HEK293 (cell line): ENCODE results near the gene TUBD1.
"Not testable (repeated sequence)": the region's sequence is repeated elsewhere in the genome, so short reads cannot be mapped to it uniquely, and the experiment has no call there.

ENCODE experiments used
- CTCF ChIA-PET: fragments of 350-600 bp; formaldehyde crosslinking; extraction: SDS; loops from one replicate; lab custom pipeline; 2021; ENCODE audit warnings: antibody characterized with exemption; lab: Yijun Ruan, JAX
- POLR2A ChIA-PET: fragments of 300-600 bp; formaldehyde crosslinking; extraction: SDS; loops from one replicate; lab custom pipeline; 2020; ENCODE audit warnings: antibody characterized with exemption, inconsistent platforms; lab: Yijun Ruan, JAX
- H3K27ac ChIP-seq: fragments of 200-500 bp; sonication (Bioruptor generic); 2 replicates; pipeline ENCODE4 v1.5.1; 2014; ENCODE audit warnings: low read depth, low read length, control low read depth, inconsistent platforms; ENCODE audit errors: extremely low read depth
- H3K36me3 ChIP-seq, 2 experiments: fragments of 200-500 bp in 1 of 2; sonication (Bioruptor generic) in 1 of 2; 1 replicate in 1 of 2; 2 replicates in 1 of 2; pipeline ENCODE4 v1.5.1; 2014 to 2017; ENCODE audit warnings: inconsistent platforms in 2 of 2, low read length in 2 of 2; ENCODE audit not compliant: control insufficient read depth in 2 of 2, insufficient read depth in 1 of 2
- H3K4me1 ChIP-seq: fragments of 200-500 bp; sonication (Bioruptor generic); 2 replicates; pipeline ENCODE4 v1.5.1; 2014; ENCODE audit warnings: mild to moderate bottlenecking, low read length, inconsistent platforms; ENCODE audit not compliant: control insufficient read depth, insufficient read depth
- H3K4me3 ChIP-seq: 2 replicates; pipeline ENCODE4 v1.5.1; 2011; ENCODE audit warnings: low read depth, mild to moderate bottlenecking, control low read depth, low read length, moderate library complexity
- H3K9me3 ChIP-seq: fragments of 200-500 bp; sonication (Bioruptor generic); 2 replicates; pipeline ENCODE4 v1.5.1; 2014; ENCODE audit warnings: low read depth, low read length, inconsistent platforms; ENCODE audit not compliant: control insufficient read depth, insufficient read depth
- EGR2 ChIP-seq: fragments of 450-650 bp; formaldehyde crosslinking; IDR thresholded peaks from 2 replicates; pipeline ENCODE4 v1.5.1; 2016; ENCODE audit warnings: low read depth, missing biosample characterization, missing genetic modification characterization
- ELK4 ChIP-seq: IDR thresholded peaks from 2 replicates; pipeline ENCODE4 v1.6.1; 2011; ENCODE audit warnings: mild to moderate bottlenecking, low read depth, low read length, borderline replicate concordance
- MYNN ChIP-seq: fragments of 450-650 bp; formaldehyde crosslinking; IDR thresholded peaks from 2 replicates; pipeline ENCODE4 v1.5.1; 2016; ENCODE audit warnings: missing biosample characterization, missing genetic modification characterization, borderline replicate concordance
- REST ChIP-seq: fragments of 450-650 bp; formaldehyde crosslinking; IDR thresholded peaks from 2 replicates; pipeline ENCODE4 v1.5.1; 2016; ENCODE audit warnings: missing biosample characterization, missing genetic modification characterization
- SETDB1 ChIP-seq: IDR thresholded peaks from one replicate; pipeline ENCODE4 v1.6.1; 2017; ENCODE audit warnings: mild to moderate bottlenecking, low read length, moderate library complexity, mixed read lengths; ENCODE audit not compliant: insufficient read length
- YY1 ChIP-seq: fragments of 450-650 bp; formaldehyde crosslinking; IDR thresholded peaks from 2 replicates; pipeline ENCODE4 v1.5.1; 2018; ENCODE audit warnings: missing biosample characterization, missing genetic modification characterization
- ZFHX2 ChIP-seq: fragments of 450-650 bp; formaldehyde crosslinking; conservative IDR thresholded peaks from 2 replicates; pipeline ENCODE4 v1.5.1; 2016; ENCODE audit warnings: missing biosample characterization, missing genetic modification characterization
- ZFP3 ChIP-seq: fragments of 450-650 bp; formaldehyde crosslinking; IDR thresholded peaks from 2 replicates; pipeline ENCODE4 v1.5.1; 2016; ENCODE audit warnings: low read depth, missing biosample characterization, missing genetic modification characterization
- ZFP37 ChIP-seq: fragments of 450-650 bp; formaldehyde crosslinking; IDR thresholded peaks from 2 replicates; pipeline ENCODE4 v1.5.1; 2016; ENCODE audit warnings: missing biosample characterization, missing genetic modification characterization
- ZNF169 ChIP-seq: fragments of 450-650 bp; formaldehyde crosslinking; IDR thresholded peaks from 2 replicates; pipeline ENCODE4 v1.5.1; 2016; ENCODE audit warnings: missing biosample characterization, missing genetic modification characterization
- ZNF202 ChIP-seq: fragments of 450-650 bp; formaldehyde crosslinking; IDR thresholded peaks from 2 replicates; pipeline ENCODE4 v1.5.1; 2016; ENCODE audit warnings: missing biosample characterization, missing genetic modification characterization, borderline replicate concordance
- ZNF221 ChIP-seq: fragments of 450-650 bp; formaldehyde crosslinking; IDR thresholded peaks from 2 replicates; pipeline ENCODE4 v1.5.1; 2017; ENCODE audit warnings: missing biosample characterization, missing genetic modification characterization, borderline replicate concordance
- ZNF274 ChIP-seq, 2 experiments: fragments of 200-500 bp in 1 of 2; fragments of 450-650 bp in 1 of 2; sonication (Bioruptor generic) in 1 of 2; formaldehyde crosslinking in 1 of 2; IDR thresholded peaks; 2 replicates each; pipeline versions ENCODE4 v1.5.1 to v1.6.1; 2014 to 2016; ENCODE audit warnings: borderline replicate concordance in 1 of 2, inconsistent platforms in 1 of 2, low read length in 1 of 2, missing biosample characterization in 1 of 2, missing genetic modification characterization in 1 of 2
- ZNF302 ChIP-seq: fragments of 450-650 bp; formaldehyde crosslinking; IDR thresholded peaks from 2 replicates; pipeline ENCODE4 v1.5.1; 2016; ENCODE audit warnings: missing biosample characterization, missing genetic modification characterization, low read depth
- ZNF335 ChIP-seq: fragments of 450-650 bp; formaldehyde crosslinking; conservative IDR thresholded peaks from 2 replicates; pipeline ENCODE4 v1.5.1; 2016; ENCODE audit warnings: missing biosample characterization, missing genetic modification characterization
- ZNF37A ChIP-seq: fragments of 450-650 bp; IDR thresholded peaks from 2 replicates; pipeline ENCODE4 v1.5.1; 2018; ENCODE audit warnings: missing biosample characterization, missing genetic modification characterization
- ZNF391 ChIP-seq: fragments of 450-650 bp; formaldehyde crosslinking; IDR thresholded peaks from 2 replicates; pipeline ENCODE4 v1.5.1; 2016; ENCODE audit warnings: low read depth, missing biosample characterization, missing genetic modification characterization, borderline replicate concordance
- ZNF416 ChIP-seq: fragments of 450-650 bp; formaldehyde crosslinking; IDR thresholded peaks from 2 replicates; pipeline ENCODE4 v1.5.1; 2016; ENCODE audit warnings: missing biosample characterization, missing genetic modification characterization
- ZNF501 ChIP-seq: fragments of 450-650 bp; formaldehyde crosslinking; IDR thresholded peaks from 2 replicates; pipeline ENCODE4 v1.5.1; 2016; ENCODE audit warnings: missing biosample characterization, missing genetic modification characterization
- ZNF580 ChIP-seq: fragments of 450-650 bp; formaldehyde crosslinking; IDR thresholded peaks from 2 replicates; pipeline ENCODE4 v1.5.1; 2016; ENCODE audit warnings: missing biosample characterization, missing genetic modification characterization
- ZNF654 ChIP-seq: fragments of 450-650 bp; formaldehyde crosslinking; IDR thresholded peaks from 2 replicates; pipeline ENCODE4 v1.5.1; 2016; ENCODE audit warnings: low read depth, missing biosample characterization, missing genetic modification characterization
- ZNF707 ChIP-seq: fragments of 450-650 bp; formaldehyde crosslinking; IDR thresholded peaks from 2 replicates; pipeline ENCODE4 v1.5.1; 2016; ENCODE audit warnings: missing biosample characterization, missing genetic modification characterization

The TUBD1 gene

GRCh38 chr17:59856859-59857794, 35.6 kb downstream of the TUBD1 start:
- Histone ChIP-seq H3K36me3 (peaks cover 13 to 16% of the 10 kb centered on the region in 2 experiments), H3K9me3 (no peaks in the 10 kb centered on the region), H3K27ac (no peak overlapping the region), H3K4me1 (no peaks in the 10 kb centered on the region), H3K4me3 (no peak overlapping the region)
- ChIA-PET CTCF (interaction anchor here (0.5 to 2.9 kb wide), 5 partner anchors 19 to 621 kb away, joined by 4 to 13 read pairs (median 6); no protein-coding TSS in a partner anchor), POLR2A (interaction anchor here (0.5 to 1.3 kb wide), 4 partner anchors 12 to 99 kb away, joined by 3 to 16 read pairs (median 6); no protein-coding TSS in a partner anchor)
- TF ChIP-seq ZNF274 (IDR thresholded peaks at IDR 0.05; ENCODE audit: low read length) (no peak), ZNF274 (tag by site-specific recombination; IDR thresholded peaks at IDR 0.05; ENCODE audit: borderline replicate concordance) (no peak), ZNF169 (tag by site-specific recombination) (no peak), YY1 (tag by site-specific recombination) (no peak), ZNF580 (no peak), ZFHX2 (tag by site-specific recombination) (no peak), ZNF335 (tag by site-specific recombination) (no peak), EGR2 (tag by site-specific recombination) (no peak), ZNF221 (tag by site-specific recombination) (no peak), ZFP37 (tag by site-specific recombination) (no peak), ZNF391 (no peak), ZNF501 (tag by site-specific recombination) (no peak)

- POLR2A ChIA-PET, result interaction anchor here (0.6 to 1.2 kb wide), 2 partner anchors 10 to 111 kb away, joined by 3 read pairs; no protein-coding TSS in a partner anchor
- not testable (repeated sequence) for H3K9me3 ChIP-seq, H3K36me3 ChIP-seq, H3K4me3 ChIP-seq, H3K27ac ChIP-seq, H3K4me1 ChIP-seq
- CTCF ChIA-PET, result interaction anchor here (0.6 to 1.5 kb wide), 8 partner anchors 11 to 1590 kb away, joined by 3 to 4 read pairs (median 3); no protein-coding TSS in a partner anchor
Observed at GRCh38 chr17:59853919-59854729, 38.6 kb downstream of the TUBD1 start.

GRCh38 chr17:59853168-59853918, 39.4 kb downstream of the TUBD1 start:
- Histone ChIP-seq H3K27ac (no peak overlapping the region), H3K4me3 (no peak overlapping the region), H3K9me3 (no peaks in the 10 kb centered on the region), H3K36me3 (no peaks in the 10 kb centered on the region), H3K4me1 (no peaks in the 10 kb centered on the region)
- POLR2A ChIA-PET, result interaction anchor here (0.5 to 1.2 kb wide), 3 partner anchors 10 to 112 kb away, joined by 3 to 4 read pairs (median 3); no protein-coding TSS in a partner anchor
- CTCF ChIA-PET, result interaction anchor here (0.6 to 1.5 kb wide), 10 partner anchors 8 to 1591 kb away, joined by 3 to 4 read pairs (median 3); no protein-coding TSS in a partner anchor
- TF ChIP-seq ZNF707 (tag by site-specific recombination) (no peak), ZNF416 (tag by site-specific recombination) (no peak), ELK4 (no peak), REST (no peak), ZFP3 (tag by site-specific recombination) (no peak), SETDB1 (no peak), ZNF654 (tag by site-specific recombination) (no peak), MYNN (tag by site-specific recombination) (no peak), ZNF37A (tag by site-specific recombination) (no peak), ZNF302 (tag by site-specific recombination) (no peak), ZNF202 (no peak)
